ENCODE data around the gene OR4B1.

OR4B1 gene

DNA sequence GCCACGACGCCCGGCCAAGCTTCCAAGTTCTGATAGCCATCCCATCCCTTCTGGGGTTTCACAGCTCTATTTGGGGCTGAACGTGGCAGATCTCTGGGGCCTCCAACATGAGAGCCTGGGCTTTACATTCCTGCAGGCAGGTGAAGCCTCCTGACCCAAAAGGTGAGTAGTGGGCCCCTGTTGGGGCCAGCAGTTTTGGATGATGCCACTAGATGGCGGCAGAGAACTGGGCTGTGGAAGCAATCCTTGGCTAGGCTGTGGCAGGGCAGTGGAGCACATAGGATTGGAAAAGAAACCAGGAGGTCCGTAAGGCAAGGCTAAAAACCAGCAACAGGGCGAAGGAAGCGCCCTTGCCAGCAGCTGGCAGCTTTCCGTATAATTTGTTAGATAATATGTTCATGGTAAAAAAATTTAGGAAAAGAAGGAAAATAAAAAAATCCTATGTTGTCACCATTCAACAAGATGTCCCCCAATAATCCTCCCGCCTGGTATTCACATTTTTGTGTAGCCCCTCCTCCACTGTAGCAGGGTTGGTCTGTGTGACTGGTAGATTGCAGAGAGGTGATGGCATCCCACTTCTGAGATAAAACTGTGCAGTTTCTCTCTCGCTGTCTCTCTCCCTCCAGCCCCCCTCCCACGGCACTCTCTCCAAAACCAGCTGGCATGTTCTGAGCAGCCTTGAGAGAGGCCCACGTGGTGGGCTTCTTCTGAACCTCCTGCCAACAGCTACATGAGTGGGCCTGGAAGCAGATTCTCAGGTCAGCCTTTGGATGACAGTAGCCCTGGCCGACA is 43.6 kb upstream of the OR4B1 start:
- Histone ChIP-seq H3K79me2 (ENCODE audit: insufficient read depth, low read length) (no peaks in the 10 kb centered on the region), H3K9me2 (ENCODE audit: low read depth, low read length) (no peaks in the 10 kb centered on the region), H3K9me3 (ENCODE audit: low read length) (no peaks in the 10 kb centered on the region), H3K4me3 (ENCODE audit: low read depth, low read length, poor library complexity, severe bottlenecking) (no peak overlapping the region), H3K27ac (ENCODE audit: low read depth, low read length, poor library complexity, severe bottlenecking) (no peak overlapping the region), H4K20me1 (ENCODE audit: insufficient read depth, low read length) (no peaks in the 10 kb centered on the region), H3K27me3 (ENCODE audit: insufficient read depth, low read length) (no peaks in the 10 kb centered on the region), H3K36me3 (ENCODE audit: insufficient read depth, low read length) (peaks cover 14% of the 10 kb centered on the region), H3K4me1 (ENCODE audit: insufficient read depth, low read length, severe bottlenecking) (peaks cover 16% of the 10 kb centered on the region), H2AFZ (ENCODE audit: low read length) (no peak overlapping the region), H3K9ac (ENCODE audit: low read length) (no peak overlapping the region), H3F3A (ENCODE audit: insufficient read depth, low read length) (no peaks in the 10 kb centered on the region), H3K4me2 (ENCODE audit: low read length) (no peak overlapping the region)
- TF ChIP-seq, protein P1, sequence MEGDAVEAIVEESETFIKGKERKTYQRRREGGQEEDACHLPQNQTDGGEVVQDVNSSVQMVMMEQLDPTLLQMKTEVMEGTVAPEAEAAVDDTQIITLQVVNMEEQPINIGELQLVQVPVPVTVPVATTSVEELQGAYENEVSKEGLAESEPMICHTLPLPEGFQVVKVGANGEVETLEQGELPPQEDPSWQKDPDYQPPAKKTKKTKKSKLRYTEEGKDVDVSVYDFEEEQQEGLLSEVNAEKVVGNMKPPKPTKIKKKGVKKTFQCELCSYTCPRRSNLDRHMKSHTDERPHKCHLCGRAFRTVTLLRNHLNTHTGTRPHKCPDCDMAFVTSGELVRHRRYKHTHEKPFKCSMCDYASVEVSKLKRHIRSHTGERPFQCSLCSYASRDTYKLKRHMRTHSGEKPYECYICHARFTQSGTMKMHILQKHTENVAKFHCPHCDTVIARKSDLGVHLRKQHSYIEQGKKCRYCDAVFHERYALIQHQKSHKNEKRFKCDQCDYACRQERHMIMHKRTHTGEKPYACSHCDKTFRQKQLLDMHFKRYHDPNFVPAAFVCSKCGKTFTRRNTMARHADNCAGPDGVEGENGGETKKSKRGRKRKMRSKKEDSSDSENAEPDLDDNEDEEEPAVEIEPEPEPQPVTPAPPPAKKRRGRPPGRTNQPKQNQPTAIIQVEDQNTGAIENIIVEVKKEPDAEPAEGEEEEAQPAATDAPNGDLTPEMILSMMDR (IDR thresholded peaks at IDR 0.05; ENCODE audit: low read length) = peak; percentile 80
- TF ChIP-seq EZH2 (IDR thresholded peaks at IDR 0.05; ENCODE audit: borderline replicate concordance, low read length) = no peak

DNA sequence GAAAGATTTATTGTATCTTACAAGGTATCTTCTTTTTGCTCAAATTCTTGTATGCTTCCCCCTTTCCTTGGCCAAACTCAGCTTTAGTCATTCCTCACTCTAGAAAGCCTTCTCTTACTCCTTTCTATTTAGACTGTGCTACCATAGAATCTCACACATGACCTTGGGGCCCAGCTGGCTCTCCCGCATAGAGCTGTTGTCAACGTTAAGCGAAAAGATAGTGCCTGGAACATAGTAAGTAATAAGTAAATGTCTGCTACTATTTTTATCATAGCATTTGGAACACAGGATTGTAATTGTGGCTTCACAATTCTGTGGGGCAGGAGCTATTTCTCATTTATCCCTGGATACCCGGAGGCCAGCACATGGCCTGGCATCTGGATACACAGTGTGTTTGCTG is 38.9 kb upstream of the OR4B1 start:
- H4K20me1 ChIP-seq (ENCODE audit: insufficient read depth, low read length) = no peaks in the 10 kb centered on the region
- H3K4me1 ChIP-seq (ENCODE audit: insufficient read depth, low read length, severe bottlenecking) = no peaks in the 10 kb centered on the region

DNA sequence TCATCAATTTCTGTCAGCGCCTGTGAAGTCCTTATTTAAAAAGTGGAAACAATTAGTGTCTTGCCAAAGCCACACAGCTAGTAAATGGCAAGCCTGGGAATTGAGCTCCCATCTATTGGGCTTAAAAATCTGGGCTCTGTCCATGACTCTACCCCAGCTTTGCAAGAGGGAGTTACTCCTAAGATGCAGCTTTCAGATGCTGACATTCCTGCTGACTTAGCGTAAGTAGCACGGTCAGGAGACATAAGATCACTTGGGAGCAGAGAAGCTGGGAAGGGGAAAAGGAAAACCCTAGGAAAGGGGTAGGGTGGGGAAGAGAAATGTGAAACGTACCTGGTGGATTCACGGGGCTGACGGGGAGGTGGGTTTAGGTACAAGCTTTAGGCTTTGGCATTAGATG is 36.0 kb upstream of the OR4B1 start:
- Histone ChIP-seq H2AFZ (ENCODE audit: low read length) (no peak overlapping the region), H3K4me1 (ENCODE audit: insufficient read depth, low read length, severe bottlenecking) (no peaks in the 10 kb centered on the region), H3K79me2 (ENCODE audit: insufficient read depth, low read length) (no peaks in the 10 kb centered on the region), H3F3A (ENCODE audit: insufficient read depth, low read length) (no peaks in the 10 kb centered on the region), H4K20me1 (ENCODE audit: insufficient read depth, low read length) (no peaks in the 10 kb centered on the region), H3K9ac (ENCODE audit: low read length) (no peak overlapping the region), H3K36me3 (ENCODE audit: insufficient read depth, low read length) (no peaks in the 10 kb centered on the region), H3K4me2 (ENCODE audit: low read length) (no peak overlapping the region), H3K9me2 (ENCODE audit: low read depth, low read length) (no peaks in the 10 kb centered on the region), H3K27me3 (ENCODE audit: insufficient read depth, low read length) (no peaks in the 10 kb centered on the region; the same call in 1 of the 2 replicates), H3K27ac (ENCODE audit: low read depth, low read length, poor library complexity, severe bottlenecking) (no peak overlapping the region), H3K9me3 (ENCODE audit: low read length) (no peaks in the 10 kb centered on the region), H3K4me3 (ENCODE audit: low read depth, low read length, poor library complexity, severe bottlenecking) (no peak overlapping the region)
- TF ChIP-seq EZH2 (IDR thresholded peaks at IDR 0.05; ENCODE audit: borderline replicate concordance, low read length) = no peak
- TF ChIP-seq, protein P1 (IDR thresholded peaks at IDR 0.05; ENCODE audit: low read length) = no peak

More for the DNA sequence above, 38.9 kb upstream of the OR4B1 start:
- Histone ChIP-seq H3K27me3 (ENCODE audit: insufficient read depth, low read length) (no peaks in the 10 kb centered on the region), H3K9me3 (ENCODE audit: low read length) (no peaks in the 10 kb centered on the region), H3K27ac (ENCODE audit: low read depth, low read length, poor library complexity, severe bottlenecking) (no peak overlapping the region), H3K36me3 (ENCODE audit: insufficient read depth, low read length) (no peaks in the 10 kb centered on the region), H2AFZ (ENCODE audit: low read length) (no peak overlapping the region), H3K79me2 (ENCODE audit: insufficient read depth, low read length) (no peaks in the 10 kb centered on the region), H3K4me3 (ENCODE audit: low read depth, low read length, poor library complexity, severe bottlenecking) (no peak overlapping the region), H3K4me2 (ENCODE audit: low read length) (no peak overlapping the region), H3K9me2 (ENCODE audit: low read depth, low read length) (no peaks in the 10 kb centered on the region), H3K9ac (ENCODE audit: low read length) (no peak overlapping the region), H3F3A (ENCODE audit: insufficient read depth, low read length) (no peaks in the 10 kb centered on the region)
- TF ChIP-seq, protein P1 (IDR thresholded peaks at IDR 0.05; ENCODE audit: low read length) = no peak
- TF ChIP-seq EZH2 (IDR thresholded peaks at IDR 0.05; ENCODE audit: borderline replicate concordance, low read length) = no peak
